Muscle of arm (tissue), 12 donors: ENCODE results near the gene HMX1. TPM values are rescaled to one million over a fixed set of nuclear protein-coding genes. Genes with fewer than 3 reads are reported as not detected.

Experiments
- DNase-seq: peaks from one replicate; pipeline ENCODE4 v3.0.0-alpha.2; 2013
- polyA plus RNA-seq, 12 donors: library from polyadenylated mRNA; unstranded; fragments of 120-200 nt; gene quantifications; one replicate each; pipeline ENCODE4 v1.2.1, GENCODE V29; 2013; ENCODE audit not compliant: insufficient read length in 12 of 12

The HMX1 gene
- polyA plus RNA-seq, 12 donors = 0.08 to 0.19 (median 0.09) TPM; not detected in 7

DNA sequence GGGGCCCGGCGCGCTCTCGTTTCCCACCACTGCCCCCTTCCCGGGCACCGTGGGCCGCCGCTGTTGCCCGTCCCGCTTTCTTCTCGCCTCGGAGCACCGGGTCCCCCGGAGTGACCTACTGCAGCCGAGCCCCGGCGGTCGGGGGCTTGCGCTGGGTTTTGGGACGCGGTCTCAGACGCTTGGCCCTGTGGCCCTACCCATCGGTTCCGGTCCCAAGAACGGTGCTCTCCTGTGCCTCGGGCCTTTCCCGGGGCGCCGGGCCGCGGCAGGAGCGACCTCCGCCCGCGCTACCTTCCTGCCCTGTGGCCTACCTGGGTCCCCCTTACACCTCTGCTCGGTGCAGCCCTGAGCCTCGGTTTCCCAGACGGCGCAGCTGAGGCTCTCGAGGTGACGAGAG, 21.6 kb upstream of the HMX1 start:
- no peak for DNase-seq

DNA sequence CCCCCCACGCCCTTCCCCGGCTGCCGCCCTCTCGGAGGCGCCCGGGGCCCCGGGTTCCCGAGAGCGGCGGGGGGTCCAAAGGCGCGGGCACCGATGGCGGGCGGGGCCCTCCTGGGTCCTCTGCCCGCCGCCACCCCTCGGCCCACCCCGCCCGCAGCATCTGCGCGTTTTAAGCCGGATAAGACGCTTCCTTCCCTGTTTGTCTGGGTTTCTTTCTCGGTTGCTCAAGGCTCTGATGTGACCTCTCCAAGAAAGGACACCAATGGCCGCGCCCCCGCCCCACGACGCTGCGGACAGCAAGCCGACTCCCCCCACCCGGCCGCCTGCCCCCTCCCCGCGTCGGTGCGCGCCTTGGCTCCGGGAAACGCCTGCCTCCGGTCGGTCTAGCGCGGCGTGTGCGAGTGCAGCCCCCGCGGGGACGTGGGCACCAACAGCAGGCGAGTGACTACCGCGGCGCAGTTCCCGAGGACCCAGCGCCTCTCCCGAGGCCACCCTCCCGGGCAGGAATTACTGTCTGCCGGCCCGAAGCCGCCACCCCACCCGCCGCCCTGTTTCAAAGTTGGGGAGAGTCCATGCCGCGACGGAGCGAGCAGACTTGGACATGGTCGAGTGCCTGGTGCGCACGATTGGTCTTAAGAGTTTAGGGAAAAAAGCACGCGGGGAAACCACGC, 21.1 kb upstream of the HMX1 start:
- no peak for DNase-seq

GRCh38 chr4:8891646-8892555, 20.3 kb upstream of the HMX1 start:
- peak; percentile 10 for DNase-seq

- no peak for DNase-seq
Observed at GRCh38 chr4:8891255-8891645, 19.6 kb upstream of the HMX1 start.

GRCh38 chr4:8888856-8889255, 17.2 kb upstream of the HMX1 start:
- DNase-seq = no peak

DNA sequence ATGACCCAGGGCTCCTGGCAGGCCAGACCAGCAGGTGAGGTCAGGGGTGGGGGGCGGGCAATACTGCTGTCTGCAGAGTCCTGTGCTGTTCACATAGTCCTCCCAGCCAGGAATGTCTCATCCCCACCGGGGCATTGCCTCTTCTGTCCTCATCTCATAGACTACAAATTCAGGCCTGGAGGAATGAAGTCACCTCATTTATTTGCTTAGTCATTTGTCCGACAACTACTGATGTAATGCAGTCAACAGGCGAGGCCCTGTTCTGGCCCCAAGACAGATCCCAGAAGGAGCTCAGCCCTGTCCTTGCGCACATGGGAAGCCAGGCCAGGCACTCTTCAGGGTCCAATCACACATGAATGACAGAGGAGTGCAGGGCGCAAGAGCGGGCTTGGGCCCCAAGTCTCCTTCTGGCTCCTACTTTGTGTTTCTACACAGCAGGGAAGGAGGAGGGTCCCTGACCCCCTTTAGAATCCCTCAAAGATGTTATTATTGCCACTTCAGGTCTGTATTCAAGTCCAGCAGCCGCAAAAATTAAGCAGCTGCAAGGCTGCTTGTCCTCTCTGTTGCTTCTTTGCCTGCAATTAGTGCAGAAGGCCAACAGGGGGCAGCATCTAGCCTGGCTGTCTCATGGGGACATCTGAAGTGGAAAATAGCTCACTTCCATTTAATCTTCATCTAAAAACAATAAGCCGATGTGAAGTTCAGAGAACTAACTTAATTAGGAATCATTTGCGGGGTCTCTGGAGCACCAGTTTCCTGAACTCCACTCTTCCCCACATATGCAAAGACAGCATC, 15.2 kb upstream of the HMX1 start:
- DNase-seq = no peak

GRCh38 chr4:8882239-8882638, 10.6 kb upstream of the HMX1 start:
- no peak for DNase-seq

GRCh38 chr4:8880851-8881250, 9.2 kb upstream of the HMX1 start:
- DNase-seq = no peak

GRCh38 chr4:8879574-8879973, 7.9 kb upstream of the HMX1 start:
- DNase-seq = no peak

DNA sequence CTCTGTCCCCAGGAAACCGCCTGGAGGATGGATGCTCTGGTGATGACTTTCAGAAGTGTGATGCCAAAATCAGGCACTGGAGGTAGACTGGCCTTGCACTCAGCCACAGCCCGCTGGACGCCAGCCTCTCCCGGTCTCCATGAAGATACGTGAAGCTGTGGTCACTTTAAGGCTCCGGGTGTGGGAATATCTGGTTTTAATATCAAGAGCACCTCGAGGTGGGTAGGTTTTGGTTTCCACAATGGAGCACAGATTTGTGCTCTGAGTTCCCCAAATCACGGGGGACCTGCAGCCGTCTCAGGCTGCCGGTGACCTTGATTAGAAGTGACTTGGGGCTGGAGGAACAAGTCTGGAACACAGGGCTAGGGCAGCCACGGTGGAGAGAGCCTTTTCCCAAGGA, 6.8 kb upstream of the HMX1 start:
- DNase-seq = no peak

DNA sequence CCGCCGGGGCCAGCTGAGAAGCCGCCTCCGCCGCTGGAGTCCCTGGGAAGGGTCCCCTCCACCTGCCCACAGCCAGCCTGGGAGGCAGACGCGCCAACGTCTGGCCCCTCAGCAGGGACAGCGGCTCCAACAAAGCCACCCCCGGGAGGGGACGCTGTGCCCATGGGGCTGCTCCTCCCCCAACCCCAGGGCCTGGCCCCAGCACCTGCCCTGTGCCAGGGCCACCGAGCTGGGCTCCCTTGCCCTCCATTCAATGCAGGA, 6.1 kb upstream of the HMX1 start:
- DNase-seq = no peak

- no peak for DNase-seq
Observed at GRCh38 chr4:8876982-8877779, 5.5 kb upstream of the HMX1 start.

DNA sequence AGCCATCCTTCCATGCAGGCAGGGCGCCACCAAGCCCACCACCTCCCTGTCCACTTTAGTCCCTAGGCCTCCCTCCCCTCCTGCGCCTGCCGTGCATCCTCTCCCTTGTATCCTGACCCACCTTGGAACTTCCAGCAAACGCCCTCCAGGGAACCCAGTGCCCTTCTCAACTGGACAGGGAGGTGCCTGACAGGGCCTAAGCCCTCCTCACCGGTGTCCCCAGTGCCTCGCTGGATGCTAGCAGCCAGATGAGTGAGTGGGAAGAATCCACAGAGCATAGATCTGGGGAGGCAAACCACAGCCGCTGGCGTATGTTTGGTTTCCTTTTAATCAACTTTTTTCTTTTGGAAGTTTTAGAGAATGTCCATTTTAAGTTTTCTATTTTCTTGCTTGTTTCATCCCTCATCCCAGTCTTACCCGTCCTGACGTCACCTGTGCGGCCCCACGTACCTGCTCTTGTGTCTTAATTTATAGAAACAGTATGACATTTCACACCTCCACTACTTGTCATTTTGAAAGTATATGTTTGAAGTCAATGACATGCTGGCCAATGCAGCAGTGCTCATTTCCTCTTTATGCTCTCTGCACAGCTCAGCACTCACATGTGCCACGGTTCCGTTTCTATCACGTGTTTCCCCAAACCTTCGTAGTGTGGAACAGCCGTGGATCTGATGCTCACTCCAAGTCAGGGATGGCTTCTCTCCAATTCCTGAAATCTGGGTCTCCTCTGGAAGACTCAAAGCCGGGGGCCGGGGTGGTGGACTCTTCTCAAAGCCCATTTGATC, 3.4 kb upstream of the HMX1 start:
- no peak for DNase-seq

- DNase-seq = no peak
Observed at GRCh38 chr4:8874003-8874895, 2.6 kb upstream of the HMX1 start.

GRCh38 chr4:8872402-8873291, 1.0 kb upstream of the HMX1 start:
- DNase-seq = no peak

GRCh38 chr4:8870647-8871416, 807 bp downstream of the HMX1 start:
- DNase-seq = no peak

DNA sequence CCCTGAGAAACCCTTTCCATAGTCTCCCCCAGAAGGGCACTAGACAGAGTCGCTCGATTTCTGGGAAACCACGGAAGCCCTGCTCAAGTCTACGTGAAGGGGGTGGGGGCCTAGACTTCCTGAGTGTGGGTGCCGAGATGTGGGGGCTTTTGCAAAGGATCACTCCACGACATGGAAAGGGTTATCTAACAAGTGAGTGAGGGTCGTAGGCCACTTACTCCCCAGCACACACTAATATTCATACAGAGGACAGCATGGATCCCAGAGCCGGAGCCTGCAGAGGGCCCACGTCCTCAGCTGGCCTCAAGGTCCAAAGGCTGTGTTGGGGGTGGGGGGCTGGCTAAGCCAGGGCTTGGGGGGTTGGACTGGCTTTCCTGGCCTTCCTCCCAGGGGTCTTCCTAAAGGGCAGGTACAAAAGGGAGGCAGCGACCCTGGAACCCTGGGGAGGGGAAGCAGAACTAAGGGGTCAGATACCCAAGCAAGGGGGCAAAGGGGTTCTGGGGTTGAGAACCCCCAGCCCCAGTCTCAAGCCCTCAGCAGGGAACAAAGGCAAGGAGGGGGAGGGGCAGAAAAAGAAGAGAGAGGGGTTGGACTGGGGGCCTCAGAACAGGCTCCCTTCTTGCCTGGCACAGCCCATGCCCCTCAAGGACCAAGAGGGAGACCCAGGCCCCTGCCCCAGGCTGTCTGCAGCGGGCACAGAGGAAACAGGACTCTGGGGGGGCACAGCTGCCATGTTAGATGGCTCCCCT, 1.6 kb downstream of the HMX1 start:
- DNase-seq = no peak
